ENCODE measurements around the gene CDKAL1. TPM values are rescaled to one million over a fixed set of nuclear protein-coding genes. Genes with fewer than 3 reads are reported as not detected.
"Not testable (repeated sequence)": the region's sequence is repeated elsewhere in the genome, so short reads cannot be mapped to it uniquely, and the experiment has no call there.

The CDKAL1 gene
- total and polyA plus RNA-seq, 2 donors (not counting 3 experiments of a cell fraction or from before 2014, with no cell fraction given) = 6.1 to 20.5 TPM

DNA sequence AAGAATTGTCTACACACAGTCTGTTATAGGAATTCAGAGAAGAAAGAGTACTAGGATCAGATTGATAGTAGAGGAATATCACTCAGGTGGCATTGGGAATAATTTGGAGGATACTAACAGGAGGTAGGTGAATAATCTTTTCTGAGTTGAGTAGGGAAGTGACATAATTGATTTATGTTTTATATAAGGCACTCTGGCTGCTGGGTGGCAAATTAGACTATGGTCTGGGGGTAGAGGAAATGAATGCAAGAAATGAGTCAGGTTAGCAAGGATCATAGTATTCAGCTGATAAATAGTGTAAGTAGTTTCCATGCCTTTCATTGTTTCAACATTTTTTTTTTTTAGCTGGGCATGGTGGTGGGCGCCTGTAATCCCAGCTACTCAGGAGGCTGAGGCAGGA, 113.3 kb downstream of the CDKAL1 start:
- no peaks in the 10 kb centered on the region for H4K20me1 ChIP-seq (replicated peaks; ENCODE audit: control insufficient read depth, extremely low read depth, insufficient read depth, low read length)
- no peaks in the 10 kb centered on the region for H3K9me3 ChIP-seq (replicated peaks; ENCODE audit: control insufficient read depth, insufficient read depth, low read length)
- H3K9me1 ChIP-seq (replicated peaks; ENCODE audit: control insufficient read depth, extremely low read depth, insufficient read depth, low read length) = no peaks in the 10 kb centered on the region
- H3K27ac ChIP-seq (ENCODE audit: insufficient read depth, low read depth, low read length) = no peak overlapping the region
- DNase-seq (ENCODE audit: low read depth, low spot score) (peak; percentile 71), FAIRE-seq (peak; percentile 76)
- H3K4me1 ChIP-seq (ENCODE audit: control insufficient read depth, extremely low read depth, insufficient read depth, low read length) = peaks cover 14% of the 10 kb centered on the region
- BruUV-seq (replicated peaks) = no TSS peak
- H3K9ac ChIP-seq (replicated peaks; ENCODE audit: extremely low read depth, insufficient read depth, low read length) = no peak overlapping the region
- intact Hi-C loops (cut with micrococcal nuclease) = no loop called here
- no peaks in the 10 kb centered on the region for H3K36me3 ChIP-seq (ENCODE audit: control insufficient read depth in 2 of 2, extremely low read depth in 1 of 2, insufficient read depth in 2 of 2, low read length in 2 of 2)
- dilution Hi-C loops (cut with MboI; ENCODE audit: extremely low pct_ligation_motif_present, low sequenced_read_pairs) = no loop called here
- no peaks in the 10 kb centered on the region for H3K27me3 ChIP-seq (ENCODE audit: control insufficient read depth in 2 of 2, insufficient read depth in 2 of 2, low read length in 2 of 2)
- TF ChIP-seq FOS (IDR thresholded peaks at IDR 0.05; ENCODE audit: borderline replicate concordance, insufficient read depth, low read length) (peak; percentile 65), POLR2AphosphoS5 (IDR thresholded peaks at IDR 0.05; ENCODE audit: insufficient read depth, low read depth, low read length) (no peak), JUN (IDR thresholded peaks at IDR 0.05; ENCODE audit: borderline replicate concordance, insufficient read depth, insufficient read length, low read depth) (peak; percentile 63)
- TF ChIP-seq, protein P1, sequence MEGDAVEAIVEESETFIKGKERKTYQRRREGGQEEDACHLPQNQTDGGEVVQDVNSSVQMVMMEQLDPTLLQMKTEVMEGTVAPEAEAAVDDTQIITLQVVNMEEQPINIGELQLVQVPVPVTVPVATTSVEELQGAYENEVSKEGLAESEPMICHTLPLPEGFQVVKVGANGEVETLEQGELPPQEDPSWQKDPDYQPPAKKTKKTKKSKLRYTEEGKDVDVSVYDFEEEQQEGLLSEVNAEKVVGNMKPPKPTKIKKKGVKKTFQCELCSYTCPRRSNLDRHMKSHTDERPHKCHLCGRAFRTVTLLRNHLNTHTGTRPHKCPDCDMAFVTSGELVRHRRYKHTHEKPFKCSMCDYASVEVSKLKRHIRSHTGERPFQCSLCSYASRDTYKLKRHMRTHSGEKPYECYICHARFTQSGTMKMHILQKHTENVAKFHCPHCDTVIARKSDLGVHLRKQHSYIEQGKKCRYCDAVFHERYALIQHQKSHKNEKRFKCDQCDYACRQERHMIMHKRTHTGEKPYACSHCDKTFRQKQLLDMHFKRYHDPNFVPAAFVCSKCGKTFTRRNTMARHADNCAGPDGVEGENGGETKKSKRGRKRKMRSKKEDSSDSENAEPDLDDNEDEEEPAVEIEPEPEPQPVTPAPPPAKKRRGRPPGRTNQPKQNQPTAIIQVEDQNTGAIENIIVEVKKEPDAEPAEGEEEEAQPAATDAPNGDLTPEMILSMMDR (IDR thresholded peaks at IDR 0.05; ENCODE audit: extremely low read depth in 1 of 2, insufficient read depth in 1 of 2, low read depth in 1 of 2, low read length in 2 of 2) = no peak
- H3K4me2 ChIP-seq (ENCODE audit: insufficient read depth, low read length) = no peak overlapping the region
- H3K79me2 ChIP-seq (ENCODE audit: control insufficient read depth, insufficient read depth, low read length) = peaks cover 2% of the 10 kb centered on the region
- H3K4me3 ChIP-seq (replicated peaks in 1 of 3; ENCODE audit: insufficient read depth in 1 of 3, low read depth in 1 of 3, low read length in 3 of 3) = no peak overlapping the region
- POLR2A ChIA-PET = no interaction called here
- H2AFZ ChIP-seq (ENCODE audit: low read depth, low read length) = no peak overlapping the region
- CTCF ChIA-PET = no interaction called here

DNA sequence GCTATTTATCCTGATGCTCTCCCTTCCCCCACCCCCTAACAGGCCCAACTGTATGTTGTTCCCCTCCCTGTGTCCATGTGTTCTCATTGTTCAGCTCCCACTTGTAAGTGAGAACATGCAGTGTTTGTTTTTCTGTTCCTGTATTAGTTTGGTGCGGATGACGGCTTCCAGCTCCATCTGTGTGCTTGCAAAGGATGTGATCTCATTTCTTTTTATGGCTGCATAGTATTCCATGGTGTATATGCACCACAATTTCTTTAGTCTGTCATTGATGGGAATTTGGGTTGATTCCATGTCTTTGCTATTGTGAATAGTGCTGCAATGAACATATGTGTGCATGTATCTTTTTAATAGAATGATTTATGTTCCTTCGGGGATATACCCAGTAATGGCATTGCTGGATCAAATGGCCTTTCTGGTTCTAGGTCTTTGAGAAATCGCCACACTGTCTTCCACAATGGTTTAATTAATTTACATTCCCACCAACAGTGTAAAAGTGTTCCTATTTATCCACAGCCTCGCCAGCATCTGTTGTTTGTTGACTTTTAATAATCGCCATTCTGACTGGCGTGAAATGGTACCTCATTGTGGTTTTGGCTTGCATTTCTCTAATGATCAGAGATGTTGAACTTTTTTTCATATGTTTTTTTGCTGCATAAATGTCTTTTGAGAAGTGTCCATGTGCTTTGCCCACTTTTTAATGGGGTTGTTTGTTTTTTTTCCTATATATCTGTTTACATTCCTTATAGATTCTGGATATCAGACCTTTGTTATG, 115.6 kb downstream of the CDKAL1 start:
- H3K27ac ChIP-seq (ENCODE audit: insufficient read depth, low read depth, low read length); FAIRE-seq; H3K9me1 ChIP-seq (replicated peaks; ENCODE audit: control insufficient read depth, extremely low read depth, insufficient read depth, low read length); DNase-seq (ENCODE audit: low read depth, low spot score); dilution Hi-C loops (cut with MboI; ENCODE audit: extremely low pct_ligation_motif_present, low sequenced_read_pairs); H3K4me3 ChIP-seq (replicated peaks in 1 of 3; ENCODE audit: insufficient read depth in 1 of 3, low read depth in 1 of 3, low read length in 3 of 3); CTCF ChIA-PET; BruUV-seq (replicated peaks); H3K27me3 ChIP-seq (ENCODE audit: control insufficient read depth in 2 of 2, insufficient read depth in 2 of 2, low read length in 2 of 2); H3K4me2 ChIP-seq (ENCODE audit: insufficient read depth, low read length); H2AFZ ChIP-seq (ENCODE audit: low read depth, low read length); H3K9ac ChIP-seq (replicated peaks; ENCODE audit: extremely low read depth, insufficient read depth, low read length); H3K79me2 ChIP-seq (ENCODE audit: control insufficient read depth, insufficient read depth, low read length); H3K36me3 ChIP-seq (ENCODE audit: control insufficient read depth in 2 of 2, extremely low read depth in 1 of 2, insufficient read depth in 2 of 2, low read length in 2 of 2); H4K20me1 ChIP-seq (replicated peaks; ENCODE audit: control insufficient read depth, extremely low read depth, insufficient read depth, low read length); POLR2A ChIA-PET; H3K9me3 ChIP-seq (replicated peaks; ENCODE audit: control insufficient read depth, insufficient read depth, low read length): not testable (repeated sequence)
- peaks cover 22% of the 10 kb centered on the region for H3K4me1 ChIP-seq (ENCODE audit: control insufficient read depth, extremely low read depth, insufficient read depth, low read length)
- intact Hi-C loops (cut with micrococcal nuclease) = loop anchor here (5.0 kb wide), 1 partner anchor 937 kb away; no protein-coding TSS in a partner anchor
